IMR-90 (cell line): ENCODE measurements around the gene DYRK1A.

Experiments used
- BHLHE40 ChIP-seq: fragments of 150-350 bp; IDR thresholded peaks from 2 replicates; pipeline ENCODE4 v1.6.1; 2016; ENCODE audit warnings: mild to moderate bottlenecking, low read depth, low read length
- CEBPB ChIP-seq: IDR thresholded peaks from 2 replicates; pipeline ENCODE4 v1.6.1; 2012; ENCODE audit warnings: low read depth, low read length, improper control_type of control experiment
- CTCF ChIP-seq: conservative IDR thresholded peaks from 2 replicates; pipeline ENCODE4 v1.5.1; 2012; ENCODE audit warnings: mild to moderate bottlenecking, low read depth, low read length, improper control_type of control experiment
- ELK1 ChIP-seq: fragments of 150-350 bp; IDR thresholded peaks from 2 replicates; pipeline ENCODE4 v1.6.1; 2016; ENCODE audit warnings: low read depth, mild to moderate bottlenecking, low read length, moderate library complexity, borderline replicate concordance
- MAZ ChIP-seq: IDR thresholded peaks from 2 replicates; pipeline ENCODE4 v1.6.1; 2012; ENCODE audit warnings: low read depth, mild to moderate bottlenecking, low read length, improper control_type of control experiment, moderate library complexity, borderline replicate concordance
- POLR2A ChIP-seq: IDR thresholded peaks from 2 replicates; pipeline ENCODE4 v1.6.1; 2012; ENCODE audit warnings: mild to moderate bottlenecking, low read depth, low read length
- RAD21 ChIP-seq: IDR thresholded peaks from 2 replicates; pipeline ENCODE4 v1.6.1; 2012; ENCODE audit warnings: low read length, improper control_type of control experiment
- RCOR1 ChIP-seq: IDR thresholded peaks from 2 replicates; pipeline ENCODE4 v1.6.1; 2012; ENCODE audit warnings: mild to moderate bottlenecking, low read length, improper control_type of control experiment; ENCODE audit not compliant: insufficient replicate concordance
- RFX5 ChIP-seq: IDR thresholded peaks from 2 replicates; pipeline ENCODE4 v1.8.0; 2012; ENCODE audit warnings: low read depth, mild to moderate bottlenecking, low read length, moderate library complexity
- USF2 ChIP-seq: fragments of 150-350 bp; IDR thresholded peaks from 2 replicates; pipeline ENCODE4 v1.6.1; 2017; ENCODE audit warnings: mild to moderate bottlenecking, antibody characterized with exemption, low read length, low read depth

- TF ChIP-seq CEBPB (no peak), USF2 (no peak), RAD21 (no peak), CTCF (no peak), ELK1 (no peak), RCOR1 (no peak), POLR2A (no peak), MAZ (no peak), BHLHE40 (no peak), RFX5 (no peak)
Measured at GRCh38 chr21:37435711-37436110, 69.1 kb downstream of the DYRK1A start.
